Middle frontal gyrus (tissue), 1 donor: ENCODE results near the gene VAV2.

Experiments
- DNase-seq: peaks from one replicate; pipeline ENCODE4 v3.0.0-alpha.2; 2015; ENCODE audit warnings: low spot score; ENCODE audit errors: extremely low spot score

The VAV2 gene

GRCh38 chr9:133879615-133880014 lies 112.5 kb downstream of the VAV2 start:
- DNase-seq, result no peak

GRCh38 chr9:133878402-133878801 lies 113.7 kb downstream of the VAV2 start:
- no peak for DNase-seq

- DNase-seq, result no peak
These were observed 114.2 kb downstream of the VAV2 start for GRCh38 chr9:133877967-133878366.

GRCh38 chr9:133877327-133877726 lies 114.8 kb downstream of the VAV2 start:
- DNase-seq, result no peak

- DNase-seq, result no peak
These were observed 115.3 kb downstream of the VAV2 start for GRCh38 chr9:133876836-133877235.

- DNase-seq, result no peak
These were observed 116.0 kb downstream of the VAV2 start for GRCh38 chr9:133876144-133876543.

GRCh38 chr9:133875131-133875530 lies 117.0 kb downstream of the VAV2 start:
- no peak for DNase-seq

GRCh38 chr9:133874659-133875058 lies 117.5 kb downstream of the VAV2 start:
- DNase-seq, result no peak

GRCh38 chr9:133874060-133874657 lies 118.0 kb downstream of the VAV2 start:
- no peak for DNase-seq

GRCh38 chr9:133873461-133873891 lies 118.6 kb downstream of the VAV2 start:
- no peak for DNase-seq

GRCh38 chr9:133873009-133873408 lies 119.1 kb downstream of the VAV2 start:
- no peak for DNase-seq

- no peak for DNase-seq
These were observed 121.2 kb downstream of the VAV2 start for GRCh38 chr9:133870598-133871595.

- no peak for DNase-seq
These were observed 122.3 kb downstream of the VAV2 start for GRCh38 chr9:133869674-133870405.

- no peak for DNase-seq
These were observed 123.9 kb downstream of the VAV2 start for GRCh38 chr9:133868203-133868602.

- no peak for DNase-seq
These were observed 125.2 kb downstream of the VAV2 start for GRCh38 chr9:133866946-133867345.

GRCh38 chr9:133864011-133864410 lies 128.1 kb downstream of the VAV2 start:
- DNase-seq, result no peak

- DNase-seq, result no peak
These were observed 128.9 kb downstream of the VAV2 start for GRCh38 chr9:133863257-133863592.

- no peak for DNase-seq
These were observed 129.4 kb downstream of the VAV2 start for GRCh38 chr9:133862585-133863256.

- no peak for DNase-seq
These were observed 130.4 kb downstream of the VAV2 start for GRCh38 chr9:133861692-133862091.

- DNase-seq, result no peak
These were observed 131.0 kb downstream of the VAV2 start for GRCh38 chr9:133861086-133861485.

- DNase-seq, result no peak
These were observed 133.4 kb downstream of the VAV2 start for GRCh38 chr9:133858771-133859170.
